MG63 (cell line): ENCODE data around the gene SFTPB. TPM values are rescaled to one million over a fixed set of nuclear protein-coding genes. Genes with fewer than 3 reads are reported as not detected.
A peak's percentile ranks its signal among the peaks of the same experiment; 100 is the strongest.
"Not testable (repeated sequence)": the region's sequence is repeated elsewhere in the genome, so short reads cannot be mapped to it uniquely, and the experiment has no call there.

Source experiments
- DNase-seq: peaks from one replicate; pipeline ENCODE4 v3.0.0-alpha.2; 2020
- H3K27me3 ChIP-seq: fragments of 250-450 bp; sonication (Bioruptor Pico); 2 replicates; pipeline ENCODE4 v1.5.1; 2020; ENCODE audit warnings: mild to moderate bottlenecking, moderate library complexity
- H3K36me3 ChIP-seq: fragments of 250-450 bp; sonication (Bioruptor Pico); 2 replicates; pipeline ENCODE4 v1.5.1; 2020; ENCODE audit warnings: mild to moderate bottlenecking, moderate library complexity
- H3K4me3 ChIP-seq: fragments of 250-450 bp; sonication (Bioruptor Pico); 2 replicates; pipeline ENCODE4 v1.5.1; 2020; ENCODE audit warnings: mild to moderate bottlenecking, moderate library complexity
- H3K9me3 ChIP-seq: fragments of 250-450 bp; sonication (Bioruptor Pico); 2 replicates; pipeline ENCODE4 v1.5.1; 2020; ENCODE audit warnings: mild to moderate bottlenecking, moderate library complexity
- total RNA-seq: library from RNA; depleted of rRNA; stranded (reverse); fragments of >200 nt; shearing (Covaris generic); gene quantifications from 2 replicates; pipeline ENCODE4 v1.2.3, GENCODE V29; 2014; ENCODE audit warnings: low replicate concordance

SFTPB gene
- total RNA-seq, 1 experiment from 2014 or later = 0.16 TPM

GRCh38 chr2:85667561-85668008 lies 414 bp downstream of the SFTPB start:
- no peak overlapping the region for H3K4me3 ChIP-seq
- H3K9me3 ChIP-seq = no peaks in the 10 kb centered on the region
- no peak for DNase-seq
- no peaks in the 10 kb centered on the region for H3K27me3 ChIP-seq
- H3K36me3 ChIP-seq = no peaks in the 10 kb centered on the region

GRCh38 chr2:85666435-85667316 lies 1.3 kb downstream of the SFTPB start:
- peaks cover under 1% of the 10 kb centered on the region; the same call in 1 of the 2 replicates for H3K36me3 ChIP-seq
- no peak for DNase-seq
- no peaks in the 10 kb centered on the region for H3K9me3 ChIP-seq
- H3K27me3 ChIP-seq = no peaks in the 10 kb centered on the region
- no peak overlapping the region for H3K4me3 ChIP-seq

GRCh38 chr2:85666016-85666415 lies 2.0 kb downstream of the SFTPB start:
- H3K36me3 ChIP-seq = peaks cover 2% of the 10 kb centered on the region; the same call in 1 of the 2 replicates
- H3K4me3 ChIP-seq = no peak overlapping the region
- H3K9me3 ChIP-seq = no peaks in the 10 kb centered on the region
- no peaks in the 10 kb centered on the region for H3K27me3 ChIP-seq
- no peak for DNase-seq

- DNase-seq = no peak
- Histone ChIP-seq H3K36me3 (peaks cover 2% of the 10 kb centered on the region; the same call in 1 of the 2 replicates), H3K4me3 (no peak overlapping the region), H3K9me3 (no peaks in the 10 kb centered on the region), H3K27me3 (no peaks in the 10 kb centered on the region)
Observed at GRCh38 chr2:85665264-85665937, 2.6 kb downstream of the SFTPB start.

- no peak for DNase-seq
- peaks cover 2% of the 10 kb centered on the region; the same call in 1 of the 2 replicates for H3K36me3 ChIP-seq
- H3K4me3 ChIP-seq = no peak overlapping the region
- no peaks in the 10 kb centered on the region for H3K27me3 ChIP-seq
- no peaks in the 10 kb centered on the region for H3K9me3 ChIP-seq
Observed at GRCh38 chr2:85663594-85664565, 4.1 kb downstream of the SFTPB start.

GRCh38 chr2:85662899-85663593 lies 5.0 kb downstream of the SFTPB start:
- no peak overlapping the region for H3K4me3 ChIP-seq
- no peaks in the 10 kb centered on the region for H3K27me3 ChIP-seq
- H3K36me3 ChIP-seq = peaks cover 9% of the 10 kb centered on the region
- peak; percentile 97 for DNase-seq
- H3K9me3 ChIP-seq = no peaks in the 10 kb centered on the region

- no peaks in the 10 kb centered on the region for H3K27me3 ChIP-seq
- peaks cover 20% of the 10 kb centered on the region for H3K36me3 ChIP-seq
- no peak for DNase-seq
- no peaks in the 10 kb centered on the region; the same call in none of the 2 replicates for H3K9me3 ChIP-seq
- no peak overlapping the region for H3K4me3 ChIP-seq
Observed at GRCh38 chr2:85661139-85661858, 6.7 kb downstream of the SFTPB start.

GRCh38 chr2:85660725-85661124 lies 7.3 kb downstream of the SFTPB start:
- Histone ChIP-seq H3K9me3 (no peaks in the 10 kb centered on the region; the same call in none of the 2 replicates), H3K36me3 (peaks cover 20% of the 10 kb centered on the region), H3K27me3 (no peaks in the 10 kb centered on the region), H3K4me3 (no peak overlapping the region)
- no peak for DNase-seq

GRCh38 chr2:85660301-85660700 lies 7.7 kb downstream of the SFTPB start:
- H3K36me3 ChIP-seq = peaks cover 20% of the 10 kb centered on the region
- not testable (repeated sequence) for DNase-seq, H3K4me3 ChIP-seq, H3K27me3 ChIP-seq, H3K9me3 ChIP-seq

GRCh38 chr2:85659324-85659981 lies 8.5 kb downstream of the SFTPB start:
- H3K9me3 ChIP-seq = no peaks in the 10 kb centered on the region; the same call in none of the 2 replicates
- DNase-seq = no peak
- peaks cover 20% of the 10 kb centered on the region for H3K36me3 ChIP-seq
- no peaks in the 10 kb centered on the region for H3K27me3 ChIP-seq
- H3K4me3 ChIP-seq = no peak overlapping the region

- not testable (repeated sequence) for DNase-seq
Observed at GRCh38 chr2:85657399-85657798, 10.6 kb downstream of the SFTPB start.

GRCh38 chr2:85656468-85656867 lies 11.5 kb downstream of the SFTPB start:
- Histone ChIP-seq H3K36me3 (peaks cover 36% of the 10 kb centered on the region), H3K9me3 (no peaks in the 10 kb centered on the region; the same call in none of the 2 replicates), H3K4me3 (no peak overlapping the region), H3K27me3 (no peaks in the 10 kb centered on the region)
- peak; percentile 55 for DNase-seq

More at GRCh38 chr2:85657399-85657798, 10.6 kb downstream of the SFTPB start:
- not testable (repeated sequence) for H3K4me3 ChIP-seq, H3K9me3 ChIP-seq, H3K27me3 ChIP-seq
- H3K36me3 ChIP-seq = peaks cover 31% of the 10 kb centered on the region

- peak; percentile 40 for DNase-seq
- Histone ChIP-seq H3K9me3 (no peaks in the 10 kb centered on the region; the same call in none of the 2 replicates), H3K4me3 (no peak overlapping the region), H3K36me3 (peaks cover 41% of the 10 kb centered on the region), H3K27me3 (no peaks in the 10 kb centered on the region)
Observed at GRCh38 chr2:85655961-85656417, 12.0 kb downstream of the SFTPB start.

- H3K27me3 ChIP-seq = no peaks in the 10 kb centered on the region
- DNase-seq = no peak
- H3K4me3 ChIP-seq = no peak overlapping the region
- peaks cover 57% of the 10 kb centered on the region for H3K36me3 ChIP-seq
- H3K9me3 ChIP-seq = no peaks in the 10 kb centered on the region; the same call in none of the 2 replicates
Observed at GRCh38 chr2:85653996-85654395, 14.0 kb downstream of the SFTPB start.

- DNase-seq = peak; percentile 58
- H3K4me3 ChIP-seq = no peak overlapping the region
- peaks cover 63% of the 10 kb centered on the region for H3K36me3 ChIP-seq
- no peaks in the 10 kb centered on the region for H3K27me3 ChIP-seq
- no peaks in the 10 kb centered on the region; the same call in 1 of the 2 replicates for H3K9me3 ChIP-seq
Observed at GRCh38 chr2:85652056-85652455, 15.9 kb downstream of the SFTPB start.
